Stimulated activated CD4-positive, alpha-beta T cell treated with anti-CD3 and anti-CD28 coated beads, Interleukin-12 subunit alpha, Interleukin-12 subunit beta, amount 100 ng/mL, for 4 hours (primary cell): Measurements from ENCODE around the gene RPLP2.
A peak's percentile ranks its signal among the peaks of the same experiment; 100 is the strongest.

Experiments
- DNase-seq: peaks from one replicate; pipeline ENCODE4 v3.0.0-alpha.2; 2020

The RPLP2 gene

GRCh38 chr11:839280-839623 lies 29.5 kb downstream of the RPLP2 start:
- no peak for DNase-seq

DNA sequence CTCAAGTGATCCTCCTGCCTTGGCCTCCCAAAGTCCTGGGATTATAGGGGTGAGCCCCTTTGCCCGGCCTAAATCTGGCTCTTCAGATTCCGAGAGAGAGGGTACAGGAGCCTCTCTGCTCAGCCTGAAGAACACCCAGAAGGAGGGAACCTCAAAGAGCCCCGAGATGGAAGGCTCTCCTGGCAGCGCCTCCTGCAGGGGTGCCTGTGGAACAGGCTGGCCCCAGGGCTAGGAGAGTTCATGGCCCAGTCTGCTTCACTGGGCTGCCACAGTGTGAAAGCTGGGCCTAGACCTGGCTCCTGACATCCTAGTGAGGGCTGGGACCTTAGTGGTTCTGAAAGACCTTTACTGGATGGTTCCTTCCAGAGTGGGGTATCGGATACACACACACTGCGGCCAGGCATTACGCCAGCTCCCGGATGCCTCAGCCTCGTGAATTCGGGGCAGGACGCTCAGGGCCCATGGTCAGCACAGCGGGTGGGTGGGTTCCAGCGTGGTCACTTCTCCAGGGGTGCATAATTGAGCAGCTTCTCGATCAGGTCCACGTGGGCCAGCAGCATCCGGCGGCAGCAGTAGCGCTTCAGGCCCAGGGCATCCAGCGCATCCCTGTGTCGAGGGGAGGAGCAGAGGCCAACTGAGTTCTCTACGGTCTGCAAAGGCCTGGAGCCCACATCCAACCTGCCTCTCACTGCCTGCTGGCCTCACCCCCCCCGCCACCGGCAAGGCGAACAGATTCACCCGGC lies 30.3 kb downstream of the RPLP2 start:
- no peak for DNase-seq

GRCh38 chr11:841981-842369 lies 32.2 kb downstream of the RPLP2 start:
- DNase-seq, result no peak

GRCh38 chr11:842370-843002 lies 32.7 kb downstream of the RPLP2 start, which contains the start of the genes POLR2L and TSPAN4:
Gene POLR2L, minus strand, starts transcription at chr11:842529. Its CDS starts 21 bp downstream, at chr11:842508.
Gene TSPAN4, plus strand, starts transcription at chr11:842852. Its CDS starts 7,453 bp downstream, at chr11:850305.
- DNase-seq, result peak; percentile 89

DNA sequence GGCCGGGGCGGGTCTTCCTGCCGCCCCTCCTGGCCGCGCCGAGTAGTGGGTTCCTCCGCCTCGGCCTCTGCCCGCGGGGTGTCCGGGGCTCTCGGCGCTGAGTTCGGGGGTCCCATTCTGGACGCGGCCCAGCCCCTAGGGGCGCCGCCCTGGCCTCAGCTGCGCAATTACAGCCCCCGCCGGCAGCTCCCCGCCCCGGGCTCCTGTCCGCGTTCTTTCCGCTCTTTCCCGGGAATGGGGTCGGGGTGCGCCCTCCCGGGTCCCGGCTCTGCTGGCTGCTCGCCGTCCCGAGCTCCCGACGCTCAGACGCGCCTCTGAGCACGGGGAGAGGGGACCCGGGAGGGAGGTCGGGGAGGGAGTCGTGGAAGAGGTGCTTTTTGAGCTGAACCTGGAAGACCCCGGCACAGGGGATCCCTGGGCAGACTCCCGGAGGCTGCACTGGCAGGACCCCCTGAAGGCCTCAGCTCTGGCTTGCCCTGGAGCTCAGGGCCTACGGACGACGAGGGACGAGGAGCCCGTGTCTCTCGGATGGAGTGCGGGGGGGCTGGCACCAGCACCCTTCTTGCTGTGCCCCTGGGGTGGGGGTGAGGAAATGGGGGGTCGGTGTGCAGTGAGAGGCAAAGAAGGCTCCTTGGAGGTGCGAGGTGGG lies 33.4 kb downstream of the RPLP2 start:
- no peak for DNase-seq

DNA sequence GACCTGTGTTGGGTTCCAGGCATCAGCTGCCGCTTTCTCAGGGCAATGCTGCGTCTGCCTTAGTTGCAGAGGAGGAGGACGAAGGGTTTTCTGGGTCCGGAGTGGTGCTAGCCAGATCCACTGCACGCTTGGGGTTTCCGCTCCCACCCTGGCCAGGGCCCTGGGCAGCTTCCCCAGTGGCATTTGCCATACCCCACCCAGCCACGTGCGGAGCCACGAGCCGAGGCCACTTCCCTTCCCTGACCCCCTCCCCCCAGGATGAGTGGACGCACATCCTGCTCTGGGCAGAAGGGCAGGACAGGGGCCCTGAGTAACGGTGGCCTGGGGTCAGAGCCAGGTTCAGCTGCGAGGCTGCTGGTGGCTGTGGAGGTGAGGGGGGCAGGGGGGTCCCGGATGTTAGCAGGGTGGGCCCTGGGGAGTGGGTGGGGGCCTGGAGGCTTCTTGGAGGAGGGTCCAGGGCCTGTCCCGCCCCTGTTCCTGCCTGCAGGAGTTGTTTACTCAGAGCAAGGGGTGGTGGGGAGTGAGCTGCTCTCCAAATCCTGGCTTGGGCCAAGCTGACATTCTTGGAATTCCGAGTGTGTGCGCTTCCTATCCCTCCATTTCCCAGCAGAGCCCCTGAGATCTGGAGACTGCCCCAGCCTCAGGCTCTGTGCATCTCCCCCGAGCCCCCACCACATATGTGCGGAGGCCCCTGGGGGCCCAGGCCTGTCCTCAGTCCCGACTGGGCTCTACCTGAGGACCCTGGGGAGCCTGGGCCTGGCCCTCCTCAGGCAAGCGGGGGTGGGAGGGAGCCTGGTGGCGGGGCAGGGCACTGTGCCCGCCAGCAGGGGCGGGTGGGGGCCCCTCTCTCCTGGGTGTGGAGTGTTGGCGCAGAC lies 34.3 kb downstream of the RPLP2 start:
- DNase-seq, result no peak

DNA sequence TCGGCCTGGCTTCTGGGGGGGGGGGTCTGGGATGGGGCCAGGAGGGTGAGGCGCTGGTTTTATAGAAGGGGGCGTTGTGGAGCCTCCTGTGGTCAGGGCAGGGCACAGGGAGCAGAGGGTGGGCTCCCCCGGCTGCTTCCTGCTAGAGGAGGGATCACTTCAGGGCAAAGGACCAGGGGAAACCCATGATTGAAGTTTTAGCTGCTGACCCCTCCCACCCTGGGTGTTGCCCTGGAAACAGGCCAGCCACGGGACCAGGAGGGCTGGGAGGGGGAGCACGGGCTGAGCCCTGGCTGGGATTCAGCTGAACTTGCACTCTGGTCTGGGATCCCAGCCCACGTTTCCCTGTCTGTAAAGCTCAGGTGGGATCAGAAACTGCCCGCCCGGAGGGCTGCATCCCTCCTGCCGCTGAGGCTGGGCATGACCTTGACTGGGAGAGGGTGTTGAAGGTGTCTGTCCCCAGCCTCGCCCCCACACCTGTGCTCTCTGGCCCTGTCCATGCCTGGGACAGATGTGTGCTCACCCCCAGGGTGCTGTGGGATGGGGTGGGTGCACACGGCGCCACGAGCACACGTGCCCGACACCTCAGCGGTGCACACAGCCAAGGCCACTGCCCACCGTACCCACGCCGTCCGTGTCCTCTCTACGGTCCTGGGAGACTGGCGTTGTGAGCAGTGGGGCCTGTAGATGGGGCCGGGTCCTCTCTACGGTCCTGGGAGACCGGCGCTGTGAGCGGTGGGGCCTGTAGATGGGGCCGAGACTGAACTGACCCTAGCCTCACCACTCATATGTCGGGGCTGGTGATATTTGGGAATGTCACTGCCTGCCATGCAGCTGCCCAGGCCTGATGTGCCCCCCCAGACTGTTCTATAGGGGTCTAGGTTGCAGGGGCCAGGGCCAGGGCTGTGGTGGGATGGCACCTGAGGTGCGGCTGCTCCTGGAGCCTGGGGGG lies 35.2 kb downstream of the RPLP2 start:
- DNase-seq, result no peak

DNA sequence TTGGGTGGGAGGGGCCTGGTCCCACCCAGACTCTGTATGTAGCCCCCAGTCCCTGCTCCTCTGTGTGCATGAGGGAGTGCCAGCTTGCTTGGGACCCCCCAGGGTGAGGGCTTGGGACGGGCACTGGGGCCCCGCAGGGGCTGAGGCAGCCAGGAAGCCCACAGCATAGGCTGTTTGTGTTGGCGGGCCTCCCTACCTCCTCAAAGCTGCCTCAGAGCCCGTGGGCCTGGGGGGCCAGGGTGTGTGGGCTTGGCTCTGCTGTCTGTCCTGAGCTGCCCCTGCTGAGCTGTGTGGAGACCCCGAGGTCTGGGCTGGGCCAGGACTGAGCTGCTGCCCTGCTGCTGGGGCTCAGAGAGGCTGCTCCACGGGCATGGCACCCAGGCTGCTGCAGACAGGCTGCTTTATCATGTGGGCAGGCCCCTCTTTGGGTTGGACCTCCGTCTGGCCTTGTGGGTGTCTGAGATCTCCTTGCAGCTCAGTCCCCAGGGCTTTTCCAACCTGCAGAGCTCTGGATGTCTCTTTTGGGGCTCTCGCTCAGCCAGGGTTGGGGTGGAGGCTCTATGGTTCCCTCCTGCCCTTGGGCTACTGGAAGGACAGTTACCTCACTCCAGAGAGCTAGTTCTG lies 36.2 kb downstream of the RPLP2 start:
- no peak for DNase-seq

DNA sequence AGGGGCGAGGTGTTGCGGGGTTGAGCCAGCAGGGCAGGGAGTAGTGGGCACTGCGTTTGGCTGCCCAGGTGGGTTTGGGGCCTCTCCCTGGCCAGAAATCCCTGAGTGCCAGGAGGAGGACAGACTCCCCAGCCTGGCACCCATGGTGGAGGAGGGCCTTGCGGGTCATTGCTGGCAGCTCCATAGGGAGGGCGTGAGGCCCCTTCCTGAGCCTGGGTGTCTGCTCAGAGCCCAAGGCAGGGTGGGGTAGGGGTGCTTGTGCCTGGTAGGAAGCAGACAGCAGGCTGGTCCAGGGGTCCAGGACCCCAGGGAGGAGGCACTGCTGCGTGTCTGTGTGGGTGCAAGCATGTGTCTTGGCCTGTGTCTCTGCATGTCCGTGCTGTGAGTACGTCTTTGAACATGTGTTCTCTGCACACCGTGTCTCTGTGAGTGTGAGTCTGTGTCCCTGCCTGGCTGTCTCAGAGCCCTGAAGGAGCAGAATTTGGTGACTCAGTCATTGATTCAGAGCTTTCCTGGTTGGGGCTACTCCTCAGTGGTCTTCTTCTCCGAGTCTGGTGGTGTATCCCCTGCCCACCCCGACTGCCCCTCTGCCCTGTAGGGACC lies 36.8 kb downstream of the RPLP2 start:
- no peak for DNase-seq

DNA sequence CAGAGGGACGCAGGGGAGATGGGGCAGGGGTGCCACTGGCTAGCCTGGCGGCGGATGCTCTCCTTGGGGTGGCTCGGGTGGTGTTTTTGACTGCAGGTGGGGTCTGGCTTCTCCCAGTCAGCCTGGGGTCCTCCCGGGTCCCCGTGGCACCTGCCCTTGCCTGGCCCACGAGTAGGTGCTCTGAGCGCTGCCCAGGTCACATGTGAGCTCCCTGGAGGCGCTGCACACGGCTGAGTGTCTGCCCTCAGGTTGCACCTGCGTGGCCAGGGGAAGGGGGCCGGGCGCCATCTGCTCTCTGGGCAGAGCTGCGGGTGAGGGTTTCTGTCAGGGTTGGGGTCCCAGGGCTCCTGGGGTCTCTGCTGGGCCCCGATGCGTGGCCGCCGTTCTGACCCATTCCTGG lies 38.1 kb downstream of the RPLP2 start:
- DNase-seq, result no peak

- DNase-seq, result peak; percentile 64
These were observed 38.7 kb downstream of the RPLP2 start for GRCh38 chr11:848380-848931.

DNA sequence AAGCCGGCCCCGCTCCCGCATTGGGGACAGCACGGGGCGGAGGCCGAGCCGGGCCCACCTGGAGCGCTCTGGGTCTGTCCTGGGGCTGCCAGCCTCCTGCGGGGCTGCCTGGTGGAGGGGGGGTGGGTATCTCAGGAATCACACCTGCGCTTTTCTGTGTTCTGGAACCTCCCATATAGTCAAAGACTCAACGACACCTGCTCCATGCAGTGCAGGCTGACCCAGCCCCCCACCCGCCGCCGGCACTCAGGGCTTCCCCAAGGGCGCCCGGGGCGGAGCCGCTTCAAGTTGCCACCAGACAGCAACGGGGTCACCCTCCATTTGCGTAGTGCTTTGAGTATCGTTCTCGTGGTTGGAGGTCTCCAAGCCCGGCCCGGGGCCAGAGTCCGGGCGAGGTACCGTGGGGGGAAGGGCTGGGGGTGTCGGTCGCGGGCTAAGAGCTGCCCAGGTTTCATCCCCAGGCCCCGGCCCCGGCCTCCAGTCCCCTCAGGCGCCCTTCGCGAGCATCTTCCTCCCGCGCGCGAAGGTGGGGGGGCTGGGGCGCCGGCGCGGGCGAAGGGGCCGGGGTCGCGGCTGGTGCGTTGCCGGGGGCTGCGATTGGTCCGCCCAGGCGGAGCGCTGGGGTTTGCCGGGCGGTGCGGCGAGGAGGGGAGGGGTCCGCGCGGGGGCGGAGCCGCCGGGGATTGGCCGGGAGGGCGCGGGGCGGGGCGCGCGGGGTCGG lies 39.5 kb downstream of the RPLP2 start:
- DNase-seq, result peak; percentile 47

- no peak for DNase-seq
These were observed 40.4 kb downstream of the RPLP2 start for GRCh38 chr11:849951-850774.

DNA sequence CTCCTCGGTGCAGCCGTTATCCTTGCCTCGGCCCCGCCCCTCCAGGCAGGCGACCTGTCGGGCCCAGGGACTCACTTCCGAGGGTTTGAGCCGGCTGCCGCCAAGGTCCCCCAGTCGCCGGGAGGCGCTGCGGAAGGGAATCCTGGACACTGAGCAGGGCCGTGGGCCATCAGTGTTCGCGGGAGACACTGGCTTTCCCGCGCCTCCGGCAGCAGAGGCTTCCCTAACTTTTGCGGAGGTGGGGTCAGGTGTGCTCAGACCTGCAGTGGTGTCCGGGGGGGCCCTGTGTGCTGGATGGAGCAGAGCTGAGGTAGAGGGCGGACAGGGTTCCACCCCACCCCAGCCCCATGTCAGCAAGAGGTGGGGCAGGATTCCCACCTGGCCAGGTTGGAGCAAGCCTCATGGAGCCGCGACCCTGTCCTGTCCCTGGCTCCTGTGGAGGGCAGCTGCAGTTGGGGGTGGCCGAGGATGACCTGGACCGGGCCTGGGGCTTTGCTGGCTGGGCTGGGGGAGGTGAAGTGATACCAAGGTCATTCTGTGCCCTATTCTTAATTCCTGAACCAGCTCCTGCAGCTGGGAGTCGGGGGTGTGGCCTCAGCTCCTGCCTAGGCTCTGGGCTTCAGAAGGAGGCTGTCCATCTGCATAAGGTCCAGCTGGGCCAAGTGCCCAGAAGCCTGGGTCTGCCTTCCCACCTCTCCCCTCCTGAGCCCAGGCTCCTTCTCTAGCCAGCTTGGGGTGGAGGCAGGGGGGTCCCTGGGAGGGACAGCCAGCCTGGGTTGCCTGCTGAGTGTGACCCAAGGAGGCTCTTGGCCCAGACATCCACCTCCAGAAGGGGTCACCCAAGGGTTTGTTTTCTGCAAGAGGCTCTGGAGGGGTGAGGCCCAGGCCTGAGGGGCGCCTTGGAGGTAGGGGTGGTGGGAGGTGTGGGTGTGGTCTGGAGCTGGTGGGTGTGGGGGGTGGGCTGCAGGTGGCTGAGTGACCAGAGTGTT lies 41.3 kb downstream of the RPLP2 start:
- no peak for DNase-seq

GRCh38 chr11:852762-853161 lies 43.0 kb downstream of the RPLP2 start:
- DNase-seq, result no peak

- no peak for DNase-seq
These were observed 44.1 kb downstream of the RPLP2 start for GRCh38 chr11:853682-854448.
